Body of pancreas (tissue), 4 donors: ENCODE results near the gene UBR2. TPM values are rescaled to one million over a fixed set of nuclear protein-coding genes. Genes with fewer than 3 reads are reported as not detected.
"Not testable (repeated sequence)": the region's sequence is repeated elsewhere in the genome, so short reads cannot be mapped to it uniquely, and the experiment has no call there.

Experiments used
- ATAC-seq: fragments of 150-250 bp; one replicate; pipeline ENCODE4 v1.9.1; 2016
- DNase-seq, 4 donors: peaks; one replicate each; pipeline ENCODE4 v3.0.0-alpha.2; 2019
- H3K27ac ChIP-seq, 4 donors: fragments of 200-600 bp; sonication (generic); 1 replicate in 3 of 4; 2 replicates in 1 of 4; pipeline versions ENCODE4 v1.5.1 to v1.6.1; 2016 to 2019; ENCODE audit warnings: mild to moderate bottlenecking in 1 of 4, mixed read lengths in 1 of 4, moderate library complexity in 1 of 4
- H3K27me3 ChIP-seq, 2 donors: fragments of 200-600 bp; sonication (generic); one replicate each; pipeline ENCODE4 v1.6.0; 2016; ENCODE audit warnings: mild to moderate bottlenecking in 1 of 2
- H3K36me3 ChIP-seq, 2 donors: fragments of 200-600 bp; sonication (generic); replicated peaks in 1 of 2; 2 replicates each; pipeline ENCODE4 v1.5.1; 2016; ENCODE audit warnings: low read depth in 2 of 2; ENCODE audit not compliant: insufficient read depth in 1 of 2
- H3K4me1 ChIP-seq: fragments of 200-600 bp; sonication (generic); one replicate; pipeline ENCODE4 v1.6.0; 2016
- H3K4me3 ChIP-seq, 2 donors: fragments of 200-600 bp; sonication (generic); 1 replicate in 1 of 2; 2 replicates in 1 of 2; pipeline ENCODE4 v1.5.1; 2016 to 2019
- H3K9me3 ChIP-seq, 3 donors: fragments of 200-600 bp; sonication (generic); 1 replicate in 2 of 3; 2 replicates in 1 of 3; pipeline ENCODE4 v1.5.1; 2016
- POLR2A ChIP-seq, 3 donors: fragments of 450-650 bp; IDR thresholded peaks; one replicate each; pipeline ENCODE4 v1.6.1; 2016; ENCODE audit warnings: antibody characterized with exemption in 3 of 3, mild to moderate bottlenecking in 2 of 3
- WGBS, 2 donors: methylation state at CpG; one replicate each; pipeline ENCODE4 v1.1.5; 2017; 5-methylcytosine and 5-hydroxymethylcytosine counted together
- intact Hi-C: fragments of 100-400 bp; cut with DNase I; formaldehyde crosslinking; loops from one replicate; pipeline ENCODE4 v1.15.1; 2023
- total RNA-seq, 2 donors: library from RNA; depleted of rRNA; stranded (reverse); fragments of >200 nt; gene quantifications; one replicate each; pipeline ENCODE4 v1.1.0, GENCODE V29; 2016
- TF ChIP-seq, protein P1 (sequence below), 7 experiments: fragments of 450-650 bp in 4 of 7; fragments of 200-600 bp in 3 of 7; sonication (generic) in 3 of 7; IDR thresholded peaks; one replicate each; pipeline ENCODE4 v1.5.1; 2016 to 2019; ENCODE audit warnings: antibody characterized with exemption in 7 of 7

UBR2 gene
- total RNA-seq, 2 donors from 2014 or later, result 19.4 to 23.9 TPM

- Histone ChIP-seq H3K4me3 (no peak overlapping the region), H3K27me3 (no peaks in the 10 kb centered on the region), H3K9me3 (no peaks in the 10 kb centered on the region), H3K36me3 (no peaks in the 10 kb centered on the region), H3K27ac (no peak overlapping the region), H3K4me1 (peaks cover 7% of the 10 kb centered on the region)
- no peak for ATAC-seq
- WGBS, 2 donors, result 64 to 79% methylated on average over 1 of the region's 1 CpG
- TF ChIP-seq POLR2A (IDR thresholded peaks at IDR 0.05), result no peak
- TF ChIP-seq, protein P1, sequence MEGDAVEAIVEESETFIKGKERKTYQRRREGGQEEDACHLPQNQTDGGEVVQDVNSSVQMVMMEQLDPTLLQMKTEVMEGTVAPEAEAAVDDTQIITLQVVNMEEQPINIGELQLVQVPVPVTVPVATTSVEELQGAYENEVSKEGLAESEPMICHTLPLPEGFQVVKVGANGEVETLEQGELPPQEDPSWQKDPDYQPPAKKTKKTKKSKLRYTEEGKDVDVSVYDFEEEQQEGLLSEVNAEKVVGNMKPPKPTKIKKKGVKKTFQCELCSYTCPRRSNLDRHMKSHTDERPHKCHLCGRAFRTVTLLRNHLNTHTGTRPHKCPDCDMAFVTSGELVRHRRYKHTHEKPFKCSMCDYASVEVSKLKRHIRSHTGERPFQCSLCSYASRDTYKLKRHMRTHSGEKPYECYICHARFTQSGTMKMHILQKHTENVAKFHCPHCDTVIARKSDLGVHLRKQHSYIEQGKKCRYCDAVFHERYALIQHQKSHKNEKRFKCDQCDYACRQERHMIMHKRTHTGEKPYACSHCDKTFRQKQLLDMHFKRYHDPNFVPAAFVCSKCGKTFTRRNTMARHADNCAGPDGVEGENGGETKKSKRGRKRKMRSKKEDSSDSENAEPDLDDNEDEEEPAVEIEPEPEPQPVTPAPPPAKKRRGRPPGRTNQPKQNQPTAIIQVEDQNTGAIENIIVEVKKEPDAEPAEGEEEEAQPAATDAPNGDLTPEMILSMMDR (IDR thresholded peaks at IDR 0.05), result no peak
- intact Hi-C loops, result no loop called here
- DNase-seq, result no peak
These were observed 12.6 kb upstream of the UBR2 start for GRCh38 chr6:42551217-42551616.

DNA sequence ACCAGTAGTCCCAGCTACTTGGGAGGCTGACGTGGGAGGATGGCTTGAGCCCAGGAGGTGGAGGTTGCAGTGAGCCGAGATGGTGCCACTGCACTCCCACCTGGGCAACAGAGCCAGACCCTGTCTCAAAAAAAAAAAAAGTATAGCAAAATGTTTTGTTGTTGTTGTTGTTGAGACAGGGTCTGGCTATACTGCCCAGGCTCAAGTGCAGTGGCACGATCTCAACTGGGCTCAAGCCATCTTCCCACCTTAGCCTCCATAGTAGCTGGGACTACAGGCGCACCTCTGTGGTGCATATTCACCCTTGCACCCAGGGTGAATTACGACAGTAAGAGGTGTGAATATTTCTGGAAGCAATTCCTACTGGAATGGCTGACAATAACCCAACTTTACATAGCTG, 11.4 kb upstream of the UBR2 start:
- no peak for ATAC-seq
- H3K4me3 ChIP-seq, result no peak overlapping the region
- intact Hi-C loops, result no loop called here
- no peaks in the 10 kb centered on the region for H3K36me3 ChIP-seq
- H3K4me1 ChIP-seq, result peaks cover under 1% of the 10 kb centered on the region
- H3K27ac ChIP-seq, result no peak overlapping the region
- no peaks in the 10 kb centered on the region for H3K27me3 ChIP-seq
- no peak for DNase-seq
- no peak for TF ChIP-seq POLR2A (IDR thresholded peaks at IDR 0.05)
- TF ChIP-seq, protein P1 (IDR thresholded peaks at IDR 0.05), result no peak
- 67 to 75% methylated on average over 3 to 5 of the region's 5 CpGs for WGBS, 2 donors
- no peaks in the 10 kb centered on the region for H3K9me3 ChIP-seq

GRCh38 chr6:42555477-42556457, 8.1 kb upstream of the UBR2 start:
- Histone ChIP-seq H3K9me3 (no peaks in the 10 kb centered on the region), H3K4me1 (no peaks in the 10 kb centered on the region), H3K36me3 (no peaks in the 10 kb centered on the region), H3K27me3 (no peaks in the 10 kb centered on the region), H3K27ac (no peak overlapping the region), H3K4me3 (no peak overlapping the region)
- intact Hi-C loops, result no loop called here
- TF ChIP-seq POLR2A (IDR thresholded peaks at IDR 0.05), result no peak
- TF ChIP-seq, protein P1 (IDR thresholded peaks at IDR 0.05), result no peak
- 92 to 97% methylated on average over 4 of the region's 4 CpGs for WGBS, 2 donors
- ATAC-seq (no peak), DNase-seq (no peak)

DNA sequence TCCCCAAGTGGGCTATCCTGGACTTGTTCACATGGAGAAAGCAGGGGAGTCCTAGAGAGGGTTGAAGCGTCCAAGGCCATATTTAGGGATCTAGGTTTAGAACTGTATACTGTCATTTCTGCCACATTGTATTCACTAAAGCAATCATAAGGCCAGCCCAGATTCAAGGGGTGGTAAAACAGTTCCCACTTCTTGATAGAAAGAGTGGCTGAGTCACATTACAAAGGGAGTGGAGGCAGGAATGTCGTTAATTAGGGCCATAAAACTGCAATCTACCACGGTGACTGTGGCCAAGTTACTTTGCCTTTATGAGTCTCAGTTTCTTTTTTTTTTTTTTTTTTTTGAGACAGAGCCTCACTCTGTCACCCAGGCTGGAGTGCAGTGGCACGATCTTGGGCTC, 7.4 kb upstream of the UBR2 start:
- ATAC-seq (no peak), DNase-seq (no peak)
- Histone ChIP-seq H3K36me3 (no peaks in the 10 kb centered on the region), H3K27ac (no peak overlapping the region), H3K27me3 (no peaks in the 10 kb centered on the region), H3K9me3 (no peaks in the 10 kb centered on the region), H3K4me1 (no peaks in the 10 kb centered on the region), H3K4me3 (no peak overlapping the region)
- no peak for TF ChIP-seq POLR2A (IDR thresholded peaks at IDR 0.05)
- TF ChIP-seq, protein P1 (IDR thresholded peaks at IDR 0.05), result no peak
- intact Hi-C loops, result no loop called here
- WGBS, 2 donors, result 67% methylated on average over 4 of the region's 4 CpGs

- H3K4me1 ChIP-seq, intact Hi-C loops, DNase-seq, H3K36me3 ChIP-seq, H3K9me3 ChIP-seq, H3K27me3 ChIP-seq, H3K27ac ChIP-seq, ATAC-seq, H3K4me3 ChIP-seq: not testable (repeated sequence)
- WGBS, 2 donors, result 85 to 90% methylated on average over 6 of the region's 6 CpGs
These were observed 4.6 kb upstream of the UBR2 start for GRCh38 chr6:42559276-42559675.
